HUES48 (cell line): ENCODE data around the gene DGKI.
A peak's percentile ranks its signal among the peaks of the same experiment; 100 is the strongest.

Experiments used
- H3K27ac ChIP-seq: one replicate; pipeline ENCODE4 v1.7.0; 2013; ENCODE audit warnings: low read depth, low read length, inconsistent platforms
- H3K27me3 ChIP-seq: 2 replicates; pipeline ENCODE4 v1.6.1; 2013; ENCODE audit warnings: mild to moderate bottlenecking, low read length; ENCODE audit not compliant: control insufficient read depth, insufficient read depth
- H3K36me3 ChIP-seq: 2 replicates; pipeline ENCODE4 v1.6.1; 2013; ENCODE audit warnings: low read length; ENCODE audit not compliant: control insufficient read depth, insufficient read depth
- H3K4me1 ChIP-seq: 2 replicates; pipeline ENCODE4 v1.6.1; 2013; ENCODE audit warnings: mild to moderate bottlenecking, low read length; ENCODE audit not compliant: control insufficient read depth, insufficient read depth
- H3K4me3 ChIP-seq: 2 replicates; pipeline ENCODE4 v1.5.1; 2013; ENCODE audit warnings: mild to moderate bottlenecking, low read depth, low read length
- H3K9ac ChIP-seq: 2 replicates; pipeline ENCODE4 v1.6.1; 2013; ENCODE audit warnings: mild to moderate bottlenecking, low read depth, low read length, moderate library complexity
- H3K9me3 ChIP-seq: 2 replicates; pipeline ENCODE4 v1.6.1; 2013; ENCODE audit warnings: low read length; ENCODE audit not compliant: control insufficient read depth, insufficient read depth

DGKI gene

DNA sequence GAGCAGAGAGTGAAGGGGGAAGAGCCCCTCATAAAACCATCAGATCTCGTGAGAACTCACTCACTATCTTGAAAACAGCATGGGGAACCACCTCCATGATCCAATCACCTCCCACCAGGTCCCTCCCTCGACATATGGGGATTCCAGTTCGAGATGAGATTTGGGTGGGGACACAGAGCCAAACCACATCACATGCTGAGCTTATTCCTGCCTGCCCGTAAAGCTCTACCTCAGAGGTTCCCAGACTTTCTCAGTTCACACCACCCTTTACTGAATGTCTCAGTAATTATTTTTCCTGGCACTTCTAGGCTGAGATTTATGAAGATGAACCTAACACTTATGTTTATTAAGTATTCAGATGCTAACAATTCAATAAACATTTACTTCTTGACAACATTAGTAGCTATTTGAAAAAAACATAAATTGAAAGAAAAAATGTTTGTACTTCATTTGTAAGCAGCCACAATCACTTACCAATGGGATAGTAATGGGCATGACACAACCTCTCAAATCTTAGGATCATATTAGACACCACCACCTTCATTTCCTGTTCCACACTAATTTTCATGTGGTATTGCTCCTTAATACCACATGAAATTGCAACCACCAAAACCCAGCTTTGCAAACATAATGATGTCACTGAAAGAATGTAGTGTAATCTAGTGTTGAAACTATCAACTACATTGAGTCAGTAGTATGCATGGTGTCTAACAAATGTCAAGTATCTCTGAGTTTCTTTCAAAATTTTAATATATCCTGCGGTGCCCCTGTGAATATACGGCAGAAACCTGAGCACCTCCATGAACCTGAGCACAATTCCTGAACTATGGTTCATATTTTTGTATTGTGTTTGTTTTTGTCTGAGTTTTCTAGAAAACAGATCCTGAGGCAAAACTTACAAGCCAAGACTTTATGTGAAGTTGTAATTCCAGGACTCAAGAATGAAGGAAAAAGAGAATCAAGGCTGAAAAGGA is 4.5 kb upstream of the DGKI start:
- Histone ChIP-seq H3K27me3 (peaks cover 31% of the 10 kb centered on the region), H3K4me3 (no peak overlapping the region), H3K4me1 (no peaks in the 10 kb centered on the region), H3K36me3 (no peaks in the 10 kb centered on the region), H3K9ac (no peak overlapping the region), H3K27ac (no peak overlapping the region), H3K9me3 (no peaks in the 10 kb centered on the region)

DNA sequence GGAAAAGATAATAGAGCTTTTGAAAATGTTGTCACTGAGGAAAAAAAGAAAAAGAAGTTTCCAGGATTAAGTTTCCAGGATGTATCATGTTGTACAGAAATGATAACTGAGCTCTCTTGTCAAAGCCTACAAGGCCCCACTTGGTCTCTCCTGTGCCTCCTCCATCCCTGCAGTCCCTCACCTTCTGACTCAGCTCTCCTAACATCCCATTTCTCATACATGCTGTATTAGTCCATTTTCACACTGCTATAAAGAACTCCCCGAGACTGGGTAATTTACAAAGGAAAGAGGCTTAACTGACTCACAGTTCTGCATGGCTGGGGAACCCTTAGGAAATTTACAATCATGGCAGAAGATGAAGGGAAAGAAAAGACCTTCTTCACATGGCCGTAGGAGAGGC is 3.8 kb upstream of the DGKI start:
- H3K36me3 ChIP-seq, result no peaks in the 10 kb centered on the region
- no peak overlapping the region for H3K27ac ChIP-seq
- no peak overlapping the region for H3K9ac ChIP-seq
- no peaks in the 10 kb centered on the region for H3K9me3 ChIP-seq
- peaks cover 38% of the 10 kb centered on the region for H3K27me3 ChIP-seq
- H3K4me3 ChIP-seq, result no peak overlapping the region
- H3K4me1 ChIP-seq, result 0 out of 2 replicates have a peak, but pooled peaks cover 6% of the 10 kb centered on the region

DNA sequence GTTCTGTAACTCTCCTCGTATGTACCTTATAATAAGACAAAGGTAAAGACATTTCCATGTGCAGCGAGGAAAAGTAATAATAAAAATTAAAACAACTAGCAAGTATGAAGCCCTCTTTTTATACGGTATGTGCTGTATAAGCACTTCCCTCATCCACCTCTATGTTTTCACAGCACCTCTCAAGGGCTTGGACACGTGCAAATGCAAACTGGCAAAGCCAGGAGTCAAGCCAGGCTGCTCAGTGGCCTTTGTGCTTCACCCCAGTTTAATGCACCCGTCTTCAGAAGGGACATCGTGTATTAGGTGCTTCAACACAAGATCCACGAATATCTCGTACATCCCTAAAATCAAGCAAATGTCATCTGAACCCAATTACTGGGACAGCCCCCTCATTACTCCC is 1.3 kb upstream of the DGKI start:
- no peaks in the 10 kb centered on the region for H3K36me3 ChIP-seq
- no peak overlapping the region for H3K9ac ChIP-seq
- H3K27ac ChIP-seq, result no peak overlapping the region
- peaks cover 53% of the 10 kb centered on the region for H3K27me3 ChIP-seq
- H3K9me3 ChIP-seq, result no peaks in the 10 kb centered on the region
- H3K4me1 ChIP-seq, result peaks cover 17% of the 10 kb centered on the region; the same call in 1 of the 2 replicates
- no peak overlapping the region for H3K4me3 ChIP-seq

- Histone ChIP-seq H3K4me3 (peak overlapping the region; percentile 65), H3K9me3 (no peaks in the 10 kb centered on the region), H3K27me3 (peaks cover 53% of the 10 kb centered on the region), H3K4me1 (peaks cover 17% of the 10 kb centered on the region; the same call in 1 of the 2 replicates), H3K9ac (no peak overlapping the region), H3K36me3 (no peaks in the 10 kb centered on the region), H3K27ac (no peak overlapping the region)
Measured at GRCh38 chr7:137847568-137848050, 835 bp upstream of the DGKI start.

- Histone ChIP-seq H3K9ac (no peak overlapping the region), H3K4me1 (peaks cover 17% of the 10 kb centered on the region; the same call in 1 of the 2 replicates), H3K36me3 (no peaks in the 10 kb centered on the region)
Measured at GRCh38 chr7:137846549-137846826, 286 bp downstream of the DGKI start.

GRCh38 chr7:137844677-137845425 is 1.9 kb downstream of the DGKI start:
- Histone ChIP-seq H3K9me3 (no peaks in the 10 kb centered on the region), H3K36me3 (no peaks in the 10 kb centered on the region), H3K4me3 (no peak overlapping the region), H3K4me1 (peaks cover 34% of the 10 kb centered on the region), H3K27me3 (peaks cover 53% of the 10 kb centered on the region), H3K27ac (no peak overlapping the region), H3K9ac (no peak overlapping the region)

More at GRCh38 chr7:137846549-137846826, 286 bp downstream of the DGKI start:
- peaks cover 53% of the 10 kb centered on the region for H3K27me3 ChIP-seq
- H3K4me3 ChIP-seq, result peak overlapping the region; percentile 65
- H3K27ac ChIP-seq, result no peak overlapping the region
- no peaks in the 10 kb centered on the region for H3K9me3 ChIP-seq

DNA sequence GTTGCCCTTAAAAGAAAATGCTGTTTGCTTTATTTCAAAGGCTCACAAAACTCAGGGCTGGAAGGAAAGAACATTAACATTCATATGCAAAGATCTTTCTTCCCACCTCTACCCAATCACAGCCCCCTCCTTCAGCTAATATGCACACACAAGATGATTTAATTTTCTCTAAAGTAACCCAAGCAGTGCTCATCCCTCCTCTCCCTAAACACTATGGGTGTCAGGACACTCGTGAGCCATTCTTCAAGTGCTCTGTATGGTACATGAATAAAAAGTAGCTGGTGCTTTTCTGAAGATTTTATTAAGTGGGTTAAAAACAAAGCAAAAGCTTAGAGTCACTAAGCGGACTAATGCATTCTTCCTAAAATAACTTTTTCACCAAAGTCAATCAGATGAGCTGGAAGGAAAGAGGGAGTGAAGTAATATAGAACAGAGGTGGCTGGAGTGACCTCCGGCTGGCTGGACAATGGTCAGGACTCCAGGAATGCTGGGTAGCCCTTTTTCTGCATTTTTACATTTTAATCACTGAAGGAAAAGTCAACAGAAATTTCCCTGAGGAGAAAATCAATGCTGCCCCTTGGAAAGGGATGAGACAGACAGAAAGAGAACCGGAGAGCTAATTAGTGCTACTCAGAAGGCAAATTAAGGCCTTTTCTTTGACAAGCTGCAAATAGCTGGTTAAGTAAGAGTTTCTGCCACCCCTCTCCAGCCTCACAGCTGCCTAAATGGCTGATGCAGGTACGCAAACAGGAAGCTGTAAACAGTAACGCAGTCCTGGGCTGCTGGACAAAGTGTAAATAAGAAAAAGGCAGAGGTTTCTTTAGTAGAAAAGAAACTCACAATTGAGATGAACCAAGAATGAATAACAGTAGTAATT is 6.6 kb downstream of the DGKI start:
- no peaks in the 10 kb centered on the region for H3K9me3 ChIP-seq

DNA sequence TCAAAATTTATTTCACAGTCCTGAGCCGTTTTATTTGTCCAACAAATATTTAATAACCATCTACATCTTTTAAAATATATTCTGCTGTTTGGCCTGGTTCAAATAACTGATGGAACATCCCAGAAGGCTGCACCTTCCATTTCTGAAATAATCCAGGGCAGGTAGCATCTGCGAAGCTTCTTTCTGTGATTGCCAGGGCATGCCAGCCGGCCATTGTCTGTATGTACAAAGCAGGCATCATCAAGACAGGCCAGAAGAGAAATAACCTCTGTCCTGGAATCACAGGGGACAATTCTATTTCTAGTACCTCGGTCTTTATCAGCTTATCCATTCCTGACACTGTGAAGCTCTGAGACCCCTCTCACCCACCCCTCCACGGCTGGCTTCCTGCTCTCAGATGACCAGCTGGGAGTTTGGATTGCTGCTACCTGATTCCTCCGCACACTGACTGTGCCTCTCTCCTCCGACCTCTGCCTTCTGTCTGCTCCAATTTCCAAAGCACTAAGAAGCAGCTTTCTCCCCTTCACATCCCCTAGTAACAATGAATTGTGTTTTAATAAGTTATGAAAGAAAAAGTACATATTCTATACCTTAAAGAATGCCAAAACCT is 8.0 kb downstream of the DGKI start:
- Histone ChIP-seq H3K27me3 (no peaks in the 10 kb centered on the region), H3K9me3 (peaks cover 2% of the 10 kb centered on the region; the same call in 1 of the 2 replicates), H3K36me3 (no peaks in the 10 kb centered on the region), H3K4me3 (no peak overlapping the region), H3K4me1 (peaks cover 31% of the 10 kb centered on the region), H3K27ac (no peak overlapping the region), H3K9ac (no peak overlapping the region)

More for the DNA sequence above, 6.6 kb downstream of the DGKI start:
- H3K27ac ChIP-seq, result peak overlapping the region; percentile 78
- peaks cover 11% of the 10 kb centered on the region for H3K27me3 ChIP-seq
- H3K9ac ChIP-seq, result no peak overlapping the region
- peaks cover 41% of the 10 kb centered on the region for H3K4me1 ChIP-seq
- no peaks in the 10 kb centered on the region for H3K36me3 ChIP-seq
- no peak overlapping the region for H3K4me3 ChIP-seq

DNA sequence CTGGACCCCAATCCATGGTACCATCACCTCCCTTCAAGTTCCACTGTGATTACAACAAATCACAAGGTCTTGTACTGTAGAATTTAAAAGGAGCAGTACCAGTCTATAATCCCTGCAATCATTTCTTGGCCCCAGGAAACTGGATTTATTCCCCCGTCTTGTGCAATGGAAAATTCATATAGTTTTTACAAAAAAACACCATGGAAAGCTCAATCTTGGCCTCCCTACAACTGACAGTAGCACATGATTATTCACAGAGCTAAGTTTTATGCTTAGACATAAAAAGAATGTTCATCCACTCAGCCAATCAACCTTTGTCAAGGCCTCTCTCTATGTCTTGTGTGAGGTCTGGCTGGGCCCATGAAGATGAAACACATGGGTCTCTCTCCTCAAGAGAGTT is 10.2 kb downstream of the DGKI start:
- no peaks in the 10 kb centered on the region for H3K36me3 ChIP-seq
- H3K27me3 ChIP-seq, result no peaks in the 10 kb centered on the region
- H3K9ac ChIP-seq, result no peak overlapping the region
- H3K4me3 ChIP-seq, result no peak overlapping the region
- H3K9me3 ChIP-seq, result peaks cover 25% of the 10 kb centered on the region
- no peak overlapping the region for H3K27ac ChIP-seq
- peaks cover 31% of the 10 kb centered on the region for H3K4me1 ChIP-seq

GRCh38 chr7:137836113-137836509 is 10.7 kb downstream of the DGKI start:
- Histone ChIP-seq H3K4me1 (peaks cover 27% of the 10 kb centered on the region), H3K36me3 (no peaks in the 10 kb centered on the region), H3K9ac (no peak overlapping the region), H3K4me3 (no peak overlapping the region), H3K27me3 (no peaks in the 10 kb centered on the region), H3K9me3 (peaks cover 29% of the 10 kb centered on the region), H3K27ac (no peak overlapping the region)
